Natural killer cell (primary cell): ENCODE data around the gene ELK1. TPM values are rescaled to one million over a fixed set of nuclear protein-coding genes. Genes with fewer than 3 reads are reported as not detected.

Source experiments
- ATAC-seq, 3 donors: fragments of 150-1000 bp in 2 of 3; fragments of 200-7000 bp in 1 of 3; cut with Tn5 transposase; 1 replicate in 1 of 3; 2 replicates in 2 of 3; pipeline ENCODE4 v1.10.0; 2021; ENCODE audit warnings: mild to moderate bottlenecking in 2 of 3, moderate library complexity in 2 of 3
- DNase-seq, 2 donors: peaks; one replicate each; pipeline versions ENCODE4 v3.0.0 to v3.0.0-alpha.2; 2013 to 2021; ENCODE audit warnings: mixed read lengths in 1 of 2
- H3K27ac ChIP-seq: one replicate; pipeline ENCODE4 v1.5.1; 2013; ENCODE audit warnings: mild to moderate bottlenecking, low read length
- H3K27me3 ChIP-seq: one replicate; pipeline ENCODE4 v1.6.1; 2013; ENCODE audit warnings: low read length; ENCODE audit not compliant: control insufficient read depth, insufficient read depth
- H3K36me3 ChIP-seq: one replicate; pipeline ENCODE4 v1.6.1; 2013; ENCODE audit warnings: low read length; ENCODE audit not compliant: control insufficient read depth, insufficient read depth
- H3K4me1 ChIP-seq: one replicate; pipeline ENCODE4 v1.6.1; 2013; ENCODE audit warnings: low read length; ENCODE audit not compliant: control insufficient read depth, insufficient read depth
- H3K4me3 ChIP-seq: one replicate; pipeline ENCODE4 v1.5.1; 2013; ENCODE audit warnings: low read length
- H3K9me3 ChIP-seq: one replicate; pipeline ENCODE4 v1.6.1; 2013; ENCODE audit warnings: low read length; ENCODE audit not compliant: control insufficient read depth, insufficient read depth
- H3K27ac Mint-ChIP-seq, 2 donors: one replicate each; pipeline ENCODE4 v1.8.0; 2022; ENCODE audit warnings: mild to moderate bottlenecking in 2 of 2, mixed read lengths in 2 of 2, moderate library complexity in 1 of 2
- H3K27me3 Mint-ChIP-seq, 2 donors: one replicate each; pipeline ENCODE4 v1.8.0; 2022; ENCODE audit warnings: low read depth in 2 of 2, mixed read lengths in 2 of 2
- H3K36me3 Mint-ChIP-seq: one replicate; pipeline ENCODE4 v1.8.0; 2022; ENCODE audit warnings: mixed read lengths
- H3K4me1 Mint-ChIP-seq, 2 donors: one replicate each; pipeline ENCODE4 v1.8.0; 2022; ENCODE audit warnings: mixed read lengths in 2 of 2
- H3K4me3 Mint-ChIP-seq: one replicate; pipeline ENCODE4 v1.8.0; 2022; ENCODE audit warnings: mild to moderate bottlenecking, moderate library complexity, mixed read lengths
- H3K9me3 Mint-ChIP-seq, 2 donors: one replicate each; pipeline ENCODE4 v1.8.0; 2022; ENCODE audit warnings: mixed read lengths in 2 of 2
- WGBS: methylation state at CpG from one replicate; pipeline ENCODE4 v1.1.7; 2013; ENCODE audit warnings: missing lambda C conversion rate; ENCODE audit not compliant: insufficient coverage; 5-methylcytosine and 5-hydroxymethylcytosine counted together
- intact Hi-C: fragments of 100-400 bp; cut with micrococcal nuclease; formaldehyde crosslinking; loops from one replicate; pipeline ENCODE4 v1.14.2; 2022
- total RNA-seq, 4 donors: library from RNA; stranded (reverse); fragments of 120-200 nt in 1 of 4; gene quantifications; one replicate each; pipeline versions ENCODE4 v1.2.3 to v1.2.4, GENCODE V29; 2013 to 2022
- TF ChIP-seq, protein P1 (sequence below): fragments of 200-600 bp; IDR thresholded peaks from one replicate; pipeline ENCODE4 v1.8.0; 2022; ENCODE audit warnings: antibody characterized with exemption

ELK1 gene
- total RNA-seq, 3 donors from 2014 or later (not counting 1 experiment from before 2014, with no cell fraction given): 14.1 to 15.2 (median 14.8) TPM

- H3K9me3 ChIP-seq: no peaks in the 10 kb centered on the region
Observed at GRCh38 chrX:47661539-47661938, 11.2 kb upstream of the ELK1 start.

DNA sequence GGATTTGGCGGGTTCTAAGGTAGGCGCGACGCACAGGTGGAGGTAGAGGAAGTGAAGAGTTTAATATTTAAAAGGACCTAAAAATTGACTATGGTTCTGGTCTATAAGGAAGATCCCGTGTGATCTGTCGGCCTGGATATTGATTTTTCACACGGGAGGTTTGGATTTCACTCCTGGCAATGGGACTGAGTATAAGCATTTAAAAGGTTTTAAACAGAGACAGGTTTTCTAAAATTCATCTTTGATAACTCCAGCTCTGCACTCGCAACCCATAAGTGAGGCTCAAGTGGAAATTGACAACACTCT is 9.0 kb upstream of the ELK1 start:
- H3K9me3 Mint-ChIP-seq: no peaks in the 10 kb centered on the region
- ATAC-seq: no peak
- intact Hi-C loops: loop anchor here (2.0 to 10.0 kb wide), 5 partner anchors 37 to 1298 kb away; partner anchors contain the start of genes ARAF, CDK16 and OTUD5
- no peaks in the 10 kb centered on the region for H3K36me3 Mint-ChIP-seq
- no peaks in the 10 kb centered on the region for H3K9me3 ChIP-seq
- TF ChIP-seq, protein P1, sequence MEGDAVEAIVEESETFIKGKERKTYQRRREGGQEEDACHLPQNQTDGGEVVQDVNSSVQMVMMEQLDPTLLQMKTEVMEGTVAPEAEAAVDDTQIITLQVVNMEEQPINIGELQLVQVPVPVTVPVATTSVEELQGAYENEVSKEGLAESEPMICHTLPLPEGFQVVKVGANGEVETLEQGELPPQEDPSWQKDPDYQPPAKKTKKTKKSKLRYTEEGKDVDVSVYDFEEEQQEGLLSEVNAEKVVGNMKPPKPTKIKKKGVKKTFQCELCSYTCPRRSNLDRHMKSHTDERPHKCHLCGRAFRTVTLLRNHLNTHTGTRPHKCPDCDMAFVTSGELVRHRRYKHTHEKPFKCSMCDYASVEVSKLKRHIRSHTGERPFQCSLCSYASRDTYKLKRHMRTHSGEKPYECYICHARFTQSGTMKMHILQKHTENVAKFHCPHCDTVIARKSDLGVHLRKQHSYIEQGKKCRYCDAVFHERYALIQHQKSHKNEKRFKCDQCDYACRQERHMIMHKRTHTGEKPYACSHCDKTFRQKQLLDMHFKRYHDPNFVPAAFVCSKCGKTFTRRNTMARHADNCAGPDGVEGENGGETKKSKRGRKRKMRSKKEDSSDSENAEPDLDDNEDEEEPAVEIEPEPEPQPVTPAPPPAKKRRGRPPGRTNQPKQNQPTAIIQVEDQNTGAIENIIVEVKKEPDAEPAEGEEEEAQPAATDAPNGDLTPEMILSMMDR: no peak
- peaks cover 19% of the 10 kb centered on the region for H3K36me3 ChIP-seq
- peak overlapping the region; percentile 83 for H3K4me3 Mint-ChIP-seq
- peaks cover 0 to 6% of the 10 kb centered on the region in 2 donors for H3K27me3 Mint-ChIP-seq
- WGBS: 28% methylated on average over 7 of the region's 8 CpGs
- H3K4me1 ChIP-seq: peaks cover 8% of the 10 kb centered on the region
- H3K27ac Mint-ChIP-seq: peak overlapping the region; percentile 93
- H3K4me3 ChIP-seq: peak overlapping the region; percentile 89
- DNase-seq: no peak
- H3K27ac ChIP-seq: peak overlapping the region; percentile 99
- peaks cover 0 to 8% of the 10 kb centered on the region in 2 donors for H3K4me1 Mint-ChIP-seq
- H3K27me3 ChIP-seq: no peaks in the 10 kb centered on the region

More at GRCh38 chrX:47661539-47661938, 11.2 kb upstream of the ELK1 start:
- Histone ChIP-seq H3K27ac (no peak overlapping the region), H3K4me3 (no peak overlapping the region), H3K27me3 (no peaks in the 10 kb centered on the region), H3K36me3 (peaks cover 7% of the 10 kb centered on the region), H3K4me1 (peaks cover 8% of the 10 kb centered on the region)
- intact Hi-C loops: no loop called here
- Mint-ChIP-seq H3K27ac (no peak overlapping the region), H3K36me3 (no peaks in the 10 kb centered on the region), H3K4me1 (peaks cover 0 to 8% of the 10 kb centered on the region in 2 donors), H3K27me3 (peaks cover 0 to 6% of the 10 kb centered on the region in 2 donors), H3K4me3 (no peak overlapping the region), H3K9me3 (no peaks in the 10 kb centered on the region)
- ATAC-seq: no peak
- TF ChIP-seq, protein P1: no peak
- WGBS: 95% methylated on average over 6 of the region's 7 CpGs
- DNase-seq: no peak

DNA sequence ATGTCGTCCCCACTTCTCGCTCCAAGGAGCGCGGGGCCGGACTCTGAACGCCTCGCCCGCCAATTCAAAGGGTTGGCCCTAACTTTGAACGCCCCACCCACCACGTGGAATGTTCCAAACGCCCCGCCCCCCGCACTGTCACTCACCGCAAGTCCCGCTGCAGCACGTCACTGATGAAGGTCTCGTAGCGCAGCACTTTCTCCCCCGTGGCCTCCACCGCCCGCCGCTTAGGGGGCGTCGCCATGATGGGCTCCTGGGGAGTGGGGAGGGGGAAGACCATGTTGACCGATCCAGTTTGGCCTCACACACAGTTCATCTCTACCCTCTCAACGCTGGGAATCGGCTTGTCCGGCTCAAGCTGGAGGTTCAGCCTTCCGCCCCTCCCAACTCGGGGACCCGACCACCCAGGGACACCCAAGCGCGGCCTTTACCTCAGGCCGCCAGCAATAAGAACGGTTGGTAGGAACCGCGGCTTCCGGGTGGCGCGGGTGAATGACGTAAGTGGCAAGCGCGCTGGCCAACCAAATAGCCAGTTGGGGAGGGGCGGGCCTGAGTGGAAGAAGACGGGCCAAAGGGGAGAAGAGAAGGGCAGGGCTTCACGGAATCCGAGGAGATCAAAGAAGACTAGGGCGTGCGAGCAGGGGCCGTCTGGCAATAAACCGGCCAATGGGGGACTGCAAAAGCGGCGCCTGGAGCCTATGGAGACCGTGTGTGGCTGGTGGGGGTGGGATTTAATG is 8.5 kb upstream of the ELK1 start, which contains the start of gene UXT:
Gene UXT (minus strand): TSS at position 497 of the 737 bp plus-strand sequence. CDS start 253 bp downstream, at position 244.
- ATAC-seq: peak; percentile 81 to 92 (median 82)
- Histone ChIP-seq H3K4me1 (peaks cover 8% of the 10 kb centered on the region), H3K4me3 (peak within 1 kb of the TSS; percentile 89), H3K36me3 (peaks cover 19% of the 10 kb centered on the region), H3K27ac (peak within 1 kb of the TSS; percentile 99), H3K27me3 (no peaks in the 10 kb centered on the region), H3K9me3 (no peaks in the 10 kb centered on the region)
- H3K27ac Mint-ChIP-seq: peak within 1 kb of the TSS; percentile 93
- TF ChIP-seq, protein P1: no peak
- no peaks in the 10 kb centered on the region for H3K9me3 Mint-ChIP-seq
- intact Hi-C loops: loop anchor here (2.0 to 10.0 kb wide), 5 partner anchors 37 to 1298 kb away; partner anchors contain the start of genes ARAF, CDK16 and OTUD5
- H3K4me3 Mint-ChIP-seq: peak within 1 kb of the TSS; percentile 83
- WGBS: under 1% methylated on average over 43 of the region's 54 CpGs
- H3K27me3 Mint-ChIP-seq: peaks cover 0 to 5% of the 10 kb centered on the region in 2 donors
- peaks cover 0 to 8% of the 10 kb centered on the region in 2 donors for H3K4me1 Mint-ChIP-seq
- peak; percentile 85 to 94 for DNase-seq
- no peaks in the 10 kb centered on the region for H3K36me3 Mint-ChIP-seq
